VCaP (cell line): ENCODE results near the gene ADCY10.
"Not testable (repeated sequence)": the region's sequence is repeated elsewhere in the genome, so short reads cannot be mapped to it uniquely, and the experiment has no call there.

Source experiments
- H3K27ac ChIP-seq: fragments of 450-650 bp; 2 replicates; pipeline ENCODE4 v1.5.1; 2017
- CTCF ChIP-seq: fragments of 450-650 bp; conservative IDR thresholded peaks from 2 replicates; pipeline ENCODE4 v1.5.1; 2017; ENCODE audit warnings: mild to moderate bottlenecking, moderate library complexity

Gene ADCY10

DNA sequence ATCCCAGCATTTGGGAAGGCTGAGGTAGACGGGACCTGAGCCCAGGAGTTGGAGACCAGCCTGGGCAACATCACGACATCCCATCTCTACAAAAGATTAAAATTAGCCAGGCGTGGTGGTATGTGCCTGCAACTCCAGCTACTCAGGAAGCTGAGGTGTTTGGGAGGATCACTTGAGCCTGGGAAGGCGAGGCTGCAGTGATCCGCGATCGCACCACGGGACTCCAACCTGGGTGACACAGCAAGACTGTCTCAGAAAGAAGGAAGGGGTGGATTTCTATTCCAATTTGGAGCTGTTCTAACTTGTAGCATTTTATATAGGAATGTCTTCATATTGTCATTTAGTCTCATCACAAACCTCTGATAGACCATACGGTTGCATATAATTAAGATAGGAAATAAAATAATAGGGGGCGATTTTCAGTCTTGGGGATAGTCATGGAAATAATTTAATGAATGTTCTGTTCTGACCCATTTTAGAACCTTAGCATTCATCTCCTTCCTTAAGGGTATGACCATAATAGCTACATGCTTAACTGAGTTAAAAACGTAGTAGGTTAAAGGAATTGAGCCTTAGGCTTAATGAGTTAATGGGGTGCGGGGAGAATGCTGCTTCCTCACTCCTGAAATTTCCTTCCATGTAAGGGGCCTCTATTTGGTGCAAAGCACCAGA lies 93.1 kb downstream of the ADCY10 start:
- no peak overlapping the region for H3K27ac ChIP-seq

DNA sequence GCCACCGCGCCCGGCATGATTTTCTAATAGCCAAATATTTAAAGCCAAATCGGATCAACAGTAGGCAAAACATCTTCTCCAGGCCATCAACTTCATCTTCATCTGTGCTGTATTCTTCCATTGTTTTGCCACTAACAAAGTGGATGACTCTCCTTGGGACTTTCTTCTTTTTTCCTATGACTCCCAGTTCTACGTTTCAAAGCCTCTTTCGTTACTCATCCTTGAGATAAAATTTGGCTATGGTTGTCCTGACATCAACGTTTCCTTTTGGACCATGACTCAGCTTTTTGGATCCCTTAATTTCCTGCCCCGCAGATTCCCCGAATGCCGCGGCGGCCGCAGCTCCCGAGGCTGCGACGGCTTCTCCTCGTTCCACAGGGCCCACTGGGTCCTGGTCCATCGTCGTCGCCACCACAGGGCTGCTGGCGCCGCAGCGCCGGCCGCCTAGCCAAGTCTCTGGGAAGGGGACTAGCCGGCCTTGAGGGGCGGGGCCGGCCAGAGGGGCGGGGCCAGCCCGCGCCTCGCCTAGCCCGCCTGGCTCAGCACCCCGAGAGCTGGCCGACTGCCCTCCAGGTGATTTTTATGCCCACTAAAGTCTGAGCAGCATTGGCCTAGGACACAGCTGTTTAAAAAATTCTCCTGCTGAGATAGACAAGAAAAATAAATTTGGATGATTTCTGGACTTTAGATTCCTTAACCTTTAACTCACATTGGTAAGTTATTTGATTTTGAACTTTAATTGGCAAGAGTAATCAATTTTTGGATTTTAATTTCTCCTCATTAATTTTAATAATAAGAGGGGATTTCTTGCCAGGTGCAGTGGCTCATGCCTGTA lies 93.9 kb downstream of the ADCY10 start:
- H3K27ac ChIP-seq, result peak overlapping the region; percentile 25; the same call in 1 of the 2 replicates

More for the DNA sequence above, 93.1 kb downstream of the ADCY10 start:
- TF ChIP-seq CTCF, result no peak

GRCh38 chr1:167815650-167816049 lies 98.3 kb downstream of the ADCY10 start:
- no peak for TF ChIP-seq CTCF
- no peak overlapping the region for H3K27ac ChIP-seq

More for the DNA sequence above, 93.9 kb downstream of the ADCY10 start:
- no peak for TF ChIP-seq CTCF

GRCh38 chr1:167812972-167813371 lies 101.0 kb downstream of the ADCY10 start:
- H3K27ac ChIP-seq, result no peak overlapping the region
- TF ChIP-seq CTCF, result no peak

GRCh38 chr1:167808690-167809089 lies 105.2 kb downstream of the ADCY10 start:
- no peak for TF ChIP-seq CTCF
- H3K27ac ChIP-seq, result no peak overlapping the region

- TF ChIP-seq CTCF, result no peak
- H3K27ac ChIP-seq, result no peak overlapping the region
These were observed 105.8 kb downstream of the ADCY10 start for GRCh38 chr1:167808104-167808503.

DNA sequence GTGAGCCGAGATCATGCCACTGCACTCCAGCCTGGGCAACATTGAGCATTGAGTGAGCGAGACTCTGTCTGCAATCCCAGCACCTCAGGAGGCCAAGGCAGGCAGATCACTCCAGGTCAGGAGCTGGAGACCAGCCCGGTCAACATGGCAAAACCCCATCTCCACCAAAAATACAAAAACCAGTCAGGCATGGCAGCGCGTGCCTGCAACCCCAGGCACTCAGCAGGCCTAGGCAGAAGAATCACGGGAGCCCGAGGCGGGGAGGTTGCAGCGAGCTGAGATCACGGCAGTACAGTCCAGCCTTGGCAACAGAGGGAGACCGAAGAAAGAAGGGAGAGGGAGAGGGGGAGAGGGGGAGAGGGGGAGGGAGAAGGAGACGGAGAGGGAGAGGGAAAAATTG lies 107.3 kb downstream of the ADCY10 start:
- H3K27ac ChIP-seq, result not testable (repeated sequence)

DNA sequence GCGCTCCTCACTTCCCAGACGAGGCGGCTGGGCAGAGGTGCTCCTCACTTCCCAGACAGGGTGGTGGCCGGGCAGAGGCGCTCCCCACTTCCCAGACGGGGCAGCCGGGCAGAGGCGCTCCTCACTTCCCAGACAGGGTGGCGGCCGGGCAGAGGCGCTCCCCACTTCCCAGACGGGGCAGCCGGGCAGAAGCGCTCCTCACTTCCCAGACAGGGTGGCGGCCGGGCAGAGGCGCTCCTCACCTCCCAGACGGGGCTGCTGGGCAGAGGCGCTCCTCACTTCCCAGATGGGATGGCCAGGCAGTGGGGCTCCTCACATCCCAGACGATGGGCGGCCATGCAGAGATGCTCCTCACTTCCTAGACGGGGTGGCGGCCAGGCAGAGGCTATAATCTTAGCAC lies 107.7 kb downstream of the ADCY10 start:
- not testable (repeated sequence) for H3K27ac ChIP-seq
